22Rv1 (cell line): ENCODE results near the gene PIKFYVE.

Experiments
- CTCF ChIP-seq: fragments of 450-650 bp; IDR thresholded peaks from 2 replicates; pipeline ENCODE4 v1.5.1; 2017; ENCODE audit warnings: mild to moderate bottlenecking
- ZFX ChIP-seq: fragments of 450-650 bp; IDR thresholded peaks from 2 replicates; pipeline ENCODE4 v1.6.1; 2017; ENCODE audit warnings: antibody characterized with exemption, borderline replicate concordance

- TF ChIP-seq CTCF (peak; percentile 85), ZFX (no peak)
These were observed 11.8 kb upstream of the PIKFYVE start for GRCh38 chr2:208254118-208254870.
